Stimulated activated CD4-positive, alpha-beta T cell treated with anti-CD3 and anti-CD28 coated beads, Interleukin-1b, Interleukin-23, amount 100 ng/mL, for 48 hours (primary cell): ENCODE data around the gene GPR153.

Source experiments
- DNase-seq: peaks from one replicate; pipeline ENCODE4 v3.0.0-alpha.2; 2020

GPR153 gene

GRCh38 chr1:6247651-6248050 lies 13.2 kb downstream of the GPR153 start:
- no peak for DNase-seq

- peak; percentile 80 for DNase-seq
Measured at GRCh38 chr1:6246497-6247467, 14.1 kb downstream of the GPR153 start.

DNA sequence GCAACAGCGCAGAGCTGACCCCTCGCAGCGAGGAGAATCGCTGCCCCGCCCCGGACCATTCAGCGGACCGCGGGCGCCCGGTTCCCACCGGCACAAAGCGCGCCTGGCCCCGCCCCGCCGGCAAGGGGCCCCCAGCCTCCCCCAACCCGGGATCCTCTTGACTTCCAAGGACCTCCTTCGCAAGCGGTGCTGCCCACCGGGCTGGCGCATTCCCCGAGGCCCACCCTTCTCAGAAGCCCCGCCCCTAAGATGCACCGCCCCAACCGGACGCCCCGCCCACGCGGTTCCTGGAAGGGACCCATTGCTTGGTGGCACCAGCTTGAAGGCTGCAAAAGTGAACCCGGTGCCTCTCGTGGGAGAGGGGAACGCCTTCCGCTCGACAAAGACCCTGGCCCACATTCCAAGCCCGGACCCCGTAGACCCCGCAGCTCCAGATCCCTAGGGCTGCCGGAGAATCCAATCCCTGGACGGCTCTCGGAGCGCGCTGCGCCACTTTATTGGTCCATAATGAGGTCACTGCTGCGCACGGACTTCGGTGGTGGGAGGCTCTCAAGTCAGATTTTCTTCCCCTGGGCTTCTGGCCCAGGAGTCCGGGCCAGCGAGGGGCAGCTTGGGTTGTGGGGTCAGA lies 14.9 kb downstream of the GPR153 start:
- peak; percentile 33 for DNase-seq

- peak; percentile 75 for DNase-seq
Measured at GRCh38 chr1:6245086-6245868, 15.6 kb downstream of the GPR153 start.

- DNase-seq: no peak
Measured at GRCh38 chr1:6244401-6245049, 16.4 kb downstream of the GPR153 start.

DNA sequence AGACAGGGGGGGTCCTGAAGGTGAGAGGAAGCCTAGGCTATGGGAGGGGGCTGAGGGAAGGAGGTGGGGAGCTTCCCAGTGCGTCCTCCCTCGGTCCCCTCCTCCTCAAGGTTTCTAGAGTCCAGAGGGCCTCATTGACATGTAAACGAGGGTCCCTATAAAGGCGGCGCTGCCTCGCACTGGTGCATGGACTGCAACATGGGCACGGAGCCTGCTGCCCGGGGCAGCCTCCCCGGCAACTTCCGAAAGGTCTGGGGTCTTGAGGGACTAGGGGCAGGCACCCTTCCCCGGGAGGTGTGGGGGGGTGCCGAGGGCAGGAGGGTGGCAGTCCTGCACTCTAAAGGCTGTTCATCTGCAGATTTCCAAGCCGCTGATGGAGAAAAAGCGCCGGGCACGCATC lies 16.9 kb downstream of the GPR153 start, which contains the start of gene HES3:
HES3 (plus strand) TSS at position 187 of the 400 bp plus-strand sequence; CDS start at position 374, 187 bp downstream.
- no peak for DNase-seq

DNA sequence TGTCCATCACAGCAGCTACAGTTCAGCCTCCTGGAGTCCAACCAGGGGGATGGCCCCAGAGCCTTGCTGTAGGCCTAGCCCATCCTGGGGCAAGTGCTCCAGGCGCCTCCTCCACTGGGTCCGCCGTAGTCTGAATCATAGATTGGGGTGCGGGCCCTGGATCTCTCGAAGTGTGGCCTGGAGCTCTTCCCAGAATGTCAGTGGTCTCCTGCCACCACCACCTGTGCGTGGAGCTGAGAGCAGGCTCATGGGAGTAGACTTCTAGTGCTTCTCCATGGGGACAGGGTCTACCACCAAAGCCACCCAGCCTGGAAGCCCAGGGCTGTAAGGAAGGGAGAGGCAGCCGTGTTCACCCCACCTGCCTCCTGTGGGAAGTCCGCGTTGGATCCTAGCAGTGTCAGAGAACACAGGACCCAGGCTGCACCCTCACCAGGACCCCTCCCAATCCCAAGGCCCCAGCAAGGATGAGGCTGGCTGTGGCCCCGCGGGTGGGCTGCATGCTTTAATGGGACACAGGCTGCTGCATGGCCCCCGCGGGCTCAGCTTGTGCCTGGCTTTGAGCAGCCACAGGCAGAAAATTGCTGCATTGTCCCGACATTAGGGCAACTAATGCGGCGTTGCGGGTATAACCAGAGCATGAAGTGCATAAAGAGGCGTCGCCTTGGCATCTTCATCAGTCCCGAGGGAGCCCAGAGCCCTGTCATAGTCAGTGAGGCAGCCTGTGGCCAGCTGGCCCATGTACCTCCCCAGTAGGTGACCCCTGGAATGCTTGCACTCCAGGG lies 17.7 kb downstream of the GPR153 start:
- DNase-seq: no peak

- no peak for DNase-seq
Measured at GRCh38 chr1:6241887-6242740, 18.8 kb downstream of the GPR153 start.

GRCh38 chr1:6241107-6241886 lies 19.6 kb downstream of the GPR153 start:
- DNase-seq: no peak

- DNase-seq: no peak
Measured at GRCh38 chr1:6239950-6240768, 20.7 kb downstream of the GPR153 start.

- DNase-seq: no peak
Measured at GRCh38 chr1:6239213-6239752, 21.6 kb downstream of the GPR153 start.

- DNase-seq: no peak
Measured at GRCh38 chr1:6237093-6237492, 23.8 kb downstream of the GPR153 start.

GRCh38 chr1:6235296-6235677 lies 25.6 kb downstream of the GPR153 start:
- peak; percentile 27 for DNase-seq

DNA sequence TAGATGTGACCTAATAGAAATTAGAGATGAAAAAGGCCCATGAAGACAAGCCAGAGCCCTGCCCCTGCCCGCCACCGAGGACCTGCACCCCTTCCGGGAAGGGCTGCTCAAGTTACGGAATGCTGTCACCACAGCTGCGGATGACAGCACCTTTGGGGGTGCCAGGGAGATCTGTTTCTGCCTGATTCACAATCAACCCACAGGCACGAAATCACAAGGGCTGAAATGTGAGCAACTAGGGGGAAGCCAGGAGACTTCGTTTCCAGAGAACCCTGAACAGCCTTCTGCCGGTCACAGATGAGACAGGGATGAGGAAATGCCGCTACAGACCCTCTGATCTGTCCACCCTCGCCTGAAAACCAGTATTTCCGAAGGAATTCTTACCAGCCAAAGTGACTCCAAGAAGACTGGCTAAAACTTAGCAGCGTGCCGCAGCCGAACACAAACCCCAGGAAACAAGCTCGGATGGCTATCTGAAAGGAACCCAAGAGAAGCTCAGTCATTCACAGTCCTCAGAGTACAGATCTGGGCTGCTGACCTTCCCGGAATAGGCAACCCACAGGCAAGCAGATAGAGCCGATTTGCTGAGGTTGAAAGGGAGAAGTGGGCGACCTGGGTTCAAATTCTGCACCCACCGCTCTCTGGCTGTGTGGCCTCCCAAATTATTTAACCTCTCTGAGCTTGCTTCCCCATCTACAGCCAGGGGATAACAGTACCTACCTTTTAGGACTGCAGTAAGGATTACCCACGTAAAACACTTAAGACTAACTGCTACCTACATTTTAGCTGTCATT lies 26.2 kb downstream of the GPR153 start:
- no peak for DNase-seq

- no peak for DNase-seq
Measured at GRCh38 chr1:6233376-6233775, 27.5 kb downstream of the GPR153 start.

DNA sequence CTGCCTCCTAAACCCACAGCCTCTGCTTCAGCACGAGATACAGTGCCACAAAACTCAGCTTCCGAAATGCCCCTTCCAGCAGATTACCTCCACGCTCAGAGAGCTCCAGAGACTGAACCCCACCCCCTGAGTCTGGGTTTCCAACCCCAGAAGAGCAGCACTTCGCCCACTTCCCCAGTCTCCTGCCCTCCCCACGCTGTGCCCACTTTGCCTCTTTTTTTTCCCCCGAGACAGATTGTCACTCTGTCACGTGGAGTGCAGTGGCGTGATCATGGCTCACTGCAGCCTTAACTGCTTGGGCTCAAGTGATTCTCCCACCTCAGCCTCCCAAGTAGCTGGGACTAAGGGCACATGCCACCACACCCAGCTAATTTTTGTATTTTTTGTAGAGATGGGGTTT lies 35.2 kb downstream of the GPR153 start:
- DNase-seq: no peak

DNA sequence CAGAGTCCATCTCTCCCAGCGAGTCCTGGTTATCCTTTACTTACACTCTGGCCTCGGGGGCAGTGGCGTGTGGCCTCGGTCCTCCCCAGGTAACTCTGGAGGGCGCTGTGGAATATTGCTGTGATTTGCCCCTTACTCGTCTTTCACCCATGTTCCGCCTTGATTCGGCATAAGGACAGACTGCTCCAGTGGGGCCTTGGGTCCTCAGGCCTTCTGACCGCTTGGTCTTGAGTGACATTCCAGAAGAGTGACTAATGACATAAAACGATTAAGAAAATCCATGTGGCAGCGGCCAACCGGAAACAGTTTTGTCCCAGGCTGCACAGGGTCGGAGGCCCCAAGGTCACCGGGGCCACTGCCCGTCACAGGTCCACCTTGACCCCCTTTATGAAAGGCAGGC lies 36.2 kb downstream of the GPR153 start:
- DNase-seq: no peak

GRCh38 chr1:6223617-6224016 lies 37.3 kb downstream of the GPR153 start:
- no peak for DNase-seq
